Measurements from ENCODE around the gene HYAL1.
"Not testable (repeated sequence)": the region's sequence is repeated elsewhere in the genome, so short reads cannot be mapped to it uniquely, and the experiment has no call there.

The HYAL1 gene

DNA sequence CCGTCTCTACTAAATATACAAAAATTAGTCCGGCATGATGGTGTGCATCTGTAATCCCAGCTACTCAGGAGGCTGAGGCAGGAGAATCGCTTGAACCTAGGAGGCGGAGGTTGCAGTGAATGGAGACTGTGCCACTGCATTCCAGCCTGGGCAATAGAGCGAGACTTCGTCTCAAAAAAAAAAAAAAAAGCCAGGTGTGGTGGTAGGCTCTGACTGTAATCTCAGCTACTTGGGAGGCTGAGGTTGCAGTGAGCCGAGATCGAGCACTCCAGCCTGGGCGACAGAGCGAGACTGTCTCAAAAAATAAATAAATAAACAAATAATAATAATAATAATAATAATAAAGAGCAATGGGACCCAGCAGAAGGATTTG is 30.9 kb downstream of the HYAL1 start:
- not testable (repeated sequence) for DNase-seq

DNA sequence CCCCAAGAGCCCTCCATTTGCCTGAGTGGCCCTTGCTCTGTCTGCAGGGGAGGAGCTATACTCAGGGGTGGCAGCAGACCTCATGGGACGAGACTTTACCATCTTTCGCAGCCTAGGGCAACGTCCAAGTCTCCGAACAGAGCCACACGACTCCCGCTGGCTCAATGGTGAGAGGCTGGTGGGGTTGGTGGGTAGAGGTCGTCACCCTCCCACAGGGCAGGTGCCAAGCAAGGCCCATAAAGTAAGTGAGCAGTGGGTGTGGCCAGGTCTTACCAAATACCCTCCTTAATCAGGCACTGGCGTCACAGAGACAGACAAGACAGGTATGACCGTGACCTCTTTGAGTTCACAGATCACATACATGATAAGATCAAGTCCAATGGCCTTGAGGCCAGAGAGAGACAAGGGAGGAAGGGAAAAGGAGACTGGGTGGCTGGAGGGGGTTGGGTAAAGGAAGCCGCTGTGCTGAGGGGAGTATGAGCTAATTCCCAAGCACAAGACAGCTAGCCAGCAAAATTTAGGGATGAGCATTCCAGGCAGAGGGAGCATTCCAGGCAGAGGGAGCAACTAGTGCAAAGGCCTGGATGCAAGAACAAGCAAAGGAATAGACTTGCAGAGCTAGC is 31.9 kb downstream of the HYAL1 start:
- no peak for DNase-seq

DNA sequence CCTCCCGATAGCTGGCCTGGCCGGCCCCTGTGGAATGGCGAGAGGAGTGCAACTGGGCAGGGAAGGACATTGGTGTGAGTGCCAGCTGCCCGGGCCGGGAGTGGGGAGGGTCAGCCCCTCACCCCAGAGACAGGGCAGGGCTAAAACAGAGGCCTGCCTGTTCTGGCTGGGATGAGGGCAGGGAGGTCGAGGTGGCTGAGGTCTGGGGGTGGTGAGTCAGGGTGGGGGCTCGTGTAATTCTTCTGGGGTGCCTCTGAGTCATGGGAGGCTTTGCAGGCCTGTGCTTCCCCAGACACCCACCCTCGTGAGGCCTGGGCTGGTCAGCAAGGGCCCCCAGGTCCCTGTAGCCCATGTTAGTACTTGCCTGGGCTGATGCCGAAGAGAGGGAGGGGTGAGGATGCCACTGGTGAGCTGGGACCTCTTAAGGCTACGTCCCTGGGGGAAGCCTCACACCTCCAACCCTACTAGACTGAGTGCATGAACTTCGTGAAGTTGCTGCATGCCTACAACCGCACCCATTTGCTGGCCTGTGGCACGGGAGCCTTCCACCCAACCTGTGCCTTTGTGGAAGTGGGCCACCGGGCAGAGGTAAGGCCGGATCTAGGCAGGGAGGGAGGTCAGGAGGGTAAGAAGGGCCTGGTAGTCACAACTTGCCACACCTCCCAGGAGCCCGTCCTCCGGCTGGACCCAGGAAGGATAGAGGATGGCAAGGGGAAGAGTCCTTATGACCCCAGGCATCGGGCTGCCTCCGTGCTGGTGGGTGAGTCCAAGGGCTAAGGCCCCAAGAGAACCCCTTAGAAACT is 32.8 kb downstream of the HYAL1 start:
- DNase-seq, result no peak

DNA sequence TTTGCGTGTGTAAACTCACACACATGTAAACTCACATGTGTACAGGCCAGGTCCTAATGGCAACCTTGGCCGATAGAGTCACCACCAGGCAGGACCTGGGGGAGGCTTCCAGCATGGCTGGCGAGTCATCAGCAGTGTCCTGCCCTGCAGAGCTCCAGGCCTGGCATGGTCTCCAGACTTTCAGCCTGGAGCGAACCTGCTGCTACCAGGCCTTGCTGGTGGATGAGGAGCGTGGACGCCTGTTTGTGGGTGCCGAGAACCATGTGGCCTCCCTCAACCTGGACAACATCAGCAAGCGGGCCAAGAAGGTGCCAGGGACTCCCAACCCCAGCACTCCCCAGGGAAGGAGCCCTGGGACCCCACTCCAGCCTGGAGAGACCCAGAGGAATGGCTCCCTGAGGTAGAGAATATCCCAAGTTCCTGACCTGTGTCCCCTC is 33.4 kb downstream of the HYAL1 start:
- DNase-seq, result no peak

DNA sequence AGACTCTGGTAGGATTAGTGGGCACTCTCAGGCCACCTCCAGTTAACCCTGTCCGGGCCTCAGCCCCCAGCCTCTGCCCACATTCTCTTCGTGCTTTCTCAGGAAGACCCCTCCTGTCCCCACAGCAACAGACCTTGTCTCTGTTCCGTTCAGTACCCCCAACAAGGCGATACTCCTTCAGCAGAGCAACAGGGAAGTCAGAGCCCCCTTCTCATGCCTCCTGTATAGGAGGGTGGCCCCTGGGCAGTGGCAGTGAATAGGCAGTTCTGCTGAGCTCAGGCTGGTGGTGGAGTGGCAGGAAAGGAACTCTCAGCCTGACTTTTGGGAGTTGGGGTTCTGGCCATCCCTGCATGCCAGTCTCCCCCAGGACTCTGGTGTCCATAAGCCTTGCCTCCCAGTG is 33.9 kb downstream of the HYAL1 start:
- no peak for DNase-seq

DNA sequence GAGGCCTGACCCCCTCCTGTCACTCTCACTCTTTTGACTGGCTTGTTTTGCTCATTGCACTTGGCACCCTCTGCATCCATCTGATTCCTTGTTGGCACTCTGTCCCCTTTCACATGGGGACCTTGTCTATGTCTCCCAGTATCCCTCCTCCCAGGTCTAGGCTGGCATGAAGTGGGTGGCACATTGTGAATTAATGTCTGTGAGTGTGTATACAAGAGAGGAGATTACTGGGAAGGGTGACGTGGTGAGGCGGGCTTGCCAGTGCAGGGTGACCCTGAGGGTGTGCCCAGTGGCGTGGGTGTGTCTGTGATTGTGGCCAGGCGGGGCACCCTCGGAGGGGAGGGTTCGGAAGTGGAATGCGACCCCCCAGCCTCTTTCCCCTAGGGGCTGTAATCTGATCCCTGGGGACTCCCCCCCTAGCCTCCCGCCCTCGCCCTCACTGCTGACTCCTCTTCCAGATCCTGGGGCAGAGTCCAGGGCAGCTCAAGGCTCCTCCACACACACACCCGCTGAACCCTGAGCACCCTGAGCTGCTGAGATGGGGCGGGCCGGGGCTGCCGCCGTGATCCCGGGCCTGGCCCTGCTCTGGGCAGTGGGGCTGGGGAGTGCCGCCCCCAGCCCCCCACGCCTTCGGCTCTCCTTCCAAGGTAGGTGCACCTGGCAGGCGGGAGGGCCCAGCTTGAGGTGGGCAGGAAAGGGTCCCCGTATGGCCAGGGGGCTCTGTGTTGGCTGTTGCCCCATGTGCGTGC is 34.5 kb downstream of the HYAL1 start, which contains the start of gene SEMA3B:
Gene SEMA3B (plus strand): TSS at position 445 of the 749 bp plus-strand sequence. CDS start 94 bp downstream, at position 539.
- no peak for DNase-seq

DNA sequence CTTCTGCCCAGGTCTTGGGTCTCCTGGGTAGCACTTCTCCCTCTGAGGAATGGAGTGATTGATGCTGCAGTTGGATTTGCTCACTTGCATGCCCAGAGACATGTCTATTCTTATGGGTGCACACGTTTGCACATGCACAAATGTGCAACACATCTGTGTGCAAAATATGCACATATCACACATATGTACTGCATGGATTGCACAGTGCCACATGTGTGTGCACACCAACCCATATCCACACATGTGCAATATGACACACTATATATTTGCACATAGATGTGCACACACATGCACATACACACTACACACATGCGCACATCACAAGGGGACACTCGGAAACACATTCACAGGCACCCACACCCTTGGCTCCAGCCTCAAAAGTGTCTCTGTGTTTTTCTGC is 35.1 kb downstream of the HYAL1 start:
- no peak for DNase-seq

DNA sequence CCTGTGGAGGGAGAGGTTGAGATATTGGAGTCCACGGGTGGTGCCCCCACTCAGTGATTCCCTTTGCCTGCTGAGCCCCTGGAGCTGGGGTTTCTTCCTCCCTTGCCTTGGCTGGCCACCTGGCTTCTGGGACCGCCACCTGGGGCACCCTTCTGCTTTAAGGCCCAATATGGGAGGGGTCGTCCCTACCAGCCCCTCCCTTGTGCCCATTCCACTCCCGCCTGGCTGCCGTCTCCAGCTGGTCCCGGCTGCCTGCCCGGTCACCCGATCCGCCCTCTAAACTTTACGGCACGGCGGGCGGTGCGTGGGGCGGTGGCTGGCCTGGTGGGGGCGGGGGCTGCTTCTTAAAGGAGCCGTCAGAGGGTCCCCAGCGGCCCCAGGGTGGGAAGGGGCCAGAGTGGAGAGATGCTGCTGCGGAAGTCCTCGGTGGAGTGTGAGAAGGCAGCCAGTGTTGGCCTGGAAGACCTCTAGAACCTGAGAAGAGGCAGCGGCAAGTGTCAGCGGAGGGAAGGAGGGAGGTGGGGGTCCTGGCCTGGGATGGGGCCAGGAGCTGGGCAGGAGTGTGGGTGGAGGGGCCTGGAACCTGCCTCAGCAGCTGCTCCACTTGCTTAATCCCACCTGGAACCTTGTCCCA is 36.0 kb downstream of the HYAL1 start:
- no peak for DNase-seq

DNA sequence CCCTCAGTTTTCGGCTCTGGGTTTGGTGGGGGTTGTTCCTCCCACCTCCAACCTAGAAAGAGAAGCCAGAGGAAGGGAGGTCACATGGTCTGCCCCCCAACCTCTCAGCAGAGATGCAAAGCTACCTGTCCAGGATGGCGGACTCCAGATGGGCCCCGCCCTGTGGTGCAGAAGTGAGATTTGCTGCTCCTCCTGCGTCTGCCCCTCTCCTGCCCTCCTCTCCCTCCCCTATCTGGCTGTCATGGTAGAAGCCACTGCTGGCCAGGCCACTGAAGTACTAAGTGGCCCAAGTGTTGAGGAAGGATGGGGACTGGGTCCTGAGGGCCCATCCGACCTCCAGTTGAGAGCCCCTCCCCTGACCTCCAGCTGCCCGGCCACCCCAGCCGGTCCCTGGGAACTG is 36.5 kb downstream of the HYAL1 start:
- no peak for DNase-seq

DNA sequence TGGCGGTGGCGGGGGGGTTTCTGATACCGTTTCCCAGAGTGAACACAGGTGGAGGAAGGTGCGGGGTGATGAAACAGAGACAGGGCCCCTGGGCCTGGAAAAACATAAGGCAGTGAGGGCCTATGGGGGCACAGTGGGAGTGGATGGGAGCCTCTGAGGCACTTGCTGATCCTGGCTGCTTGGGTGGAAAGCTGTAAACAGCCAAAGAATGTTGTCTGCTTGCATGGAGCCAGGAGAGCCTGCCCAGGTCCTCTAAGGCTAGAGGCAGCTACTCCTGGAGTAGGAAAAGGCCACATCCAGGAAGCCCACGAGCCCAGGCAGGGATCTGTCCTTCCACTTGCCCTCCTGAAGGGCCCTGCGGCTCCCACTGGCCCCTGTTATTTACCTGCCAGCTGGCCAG is 37.4 kb downstream of the HYAL1 start:
- no peak for DNase-seq

DNA sequence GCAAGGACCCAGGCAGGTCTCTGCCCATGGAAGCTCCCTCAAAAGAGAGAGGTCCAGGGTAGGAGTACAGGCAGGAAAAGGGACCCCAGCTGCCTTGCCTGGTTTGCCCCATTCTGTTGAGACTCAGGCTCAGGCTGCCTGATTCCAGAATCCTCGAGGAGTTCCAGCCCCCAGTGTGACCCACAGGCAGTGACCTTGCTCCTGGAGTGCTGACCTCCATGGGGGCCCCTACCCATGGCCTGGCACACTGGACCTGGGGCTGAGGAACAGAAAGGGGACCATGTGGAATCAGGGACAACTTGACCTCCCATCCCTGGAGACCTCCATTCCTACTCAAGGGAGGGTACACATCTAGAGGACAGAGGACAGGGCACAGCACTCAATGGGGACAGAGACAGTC is 37.8 kb downstream of the HYAL1 start:
- no peak for DNase-seq

DNA sequence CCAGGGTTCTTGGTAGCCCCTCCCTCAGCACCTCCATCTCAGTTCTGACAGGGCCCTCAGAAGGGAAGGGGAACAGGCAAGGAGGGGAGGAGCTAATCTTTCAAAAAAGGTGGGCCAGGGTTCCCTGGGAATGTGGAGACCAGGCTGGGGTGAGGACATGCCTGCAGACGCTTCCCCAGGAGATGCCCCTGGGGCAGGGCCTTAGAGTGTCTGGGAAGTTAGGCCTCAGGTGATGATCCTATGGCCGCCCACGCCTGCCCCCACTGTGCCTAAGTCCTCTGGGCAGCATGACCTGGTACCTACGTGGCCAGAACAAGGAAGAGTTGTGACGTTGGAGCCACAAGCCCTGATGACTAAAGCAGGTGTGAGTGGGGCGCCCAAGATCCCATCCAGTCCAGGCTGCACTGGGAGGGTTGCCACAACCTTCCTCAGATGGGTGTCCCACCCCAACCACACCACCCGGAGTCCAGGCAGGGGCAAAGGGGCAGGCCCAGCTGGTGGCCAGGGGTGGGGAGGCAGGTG is 38.3 kb downstream of the HYAL1 start:
- DNase-seq, result no peak

DNA sequence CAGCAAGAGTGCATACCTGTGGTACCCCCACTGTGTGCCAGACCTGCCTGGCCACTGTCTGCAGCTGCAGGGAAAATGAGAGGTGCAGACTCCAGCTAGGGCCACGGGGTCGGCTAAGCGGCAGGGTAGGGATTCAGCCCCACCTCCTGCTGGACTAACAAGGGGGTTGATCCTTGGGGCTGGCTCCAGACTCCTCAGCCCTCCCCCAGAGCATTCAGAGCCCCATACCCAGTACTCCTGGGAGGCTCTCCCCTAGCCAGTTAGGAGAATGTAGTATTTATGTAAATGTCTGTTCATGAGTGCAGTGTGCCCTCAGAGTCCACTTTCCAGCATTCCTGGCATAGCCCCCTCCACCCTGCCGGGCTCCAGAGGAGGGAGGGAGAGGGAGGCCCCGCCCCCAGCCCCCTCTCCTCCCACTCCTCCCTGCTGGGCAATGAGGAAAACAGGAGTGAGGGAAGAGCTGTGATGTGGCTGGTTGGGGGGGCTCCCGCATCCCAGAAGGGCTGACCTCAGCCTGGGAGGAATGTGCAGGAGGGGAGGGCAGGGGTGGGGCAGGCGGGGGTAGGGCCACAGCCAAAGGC is 38.9 kb downstream of the HYAL1 start:
- no peak for DNase-seq

DNA sequence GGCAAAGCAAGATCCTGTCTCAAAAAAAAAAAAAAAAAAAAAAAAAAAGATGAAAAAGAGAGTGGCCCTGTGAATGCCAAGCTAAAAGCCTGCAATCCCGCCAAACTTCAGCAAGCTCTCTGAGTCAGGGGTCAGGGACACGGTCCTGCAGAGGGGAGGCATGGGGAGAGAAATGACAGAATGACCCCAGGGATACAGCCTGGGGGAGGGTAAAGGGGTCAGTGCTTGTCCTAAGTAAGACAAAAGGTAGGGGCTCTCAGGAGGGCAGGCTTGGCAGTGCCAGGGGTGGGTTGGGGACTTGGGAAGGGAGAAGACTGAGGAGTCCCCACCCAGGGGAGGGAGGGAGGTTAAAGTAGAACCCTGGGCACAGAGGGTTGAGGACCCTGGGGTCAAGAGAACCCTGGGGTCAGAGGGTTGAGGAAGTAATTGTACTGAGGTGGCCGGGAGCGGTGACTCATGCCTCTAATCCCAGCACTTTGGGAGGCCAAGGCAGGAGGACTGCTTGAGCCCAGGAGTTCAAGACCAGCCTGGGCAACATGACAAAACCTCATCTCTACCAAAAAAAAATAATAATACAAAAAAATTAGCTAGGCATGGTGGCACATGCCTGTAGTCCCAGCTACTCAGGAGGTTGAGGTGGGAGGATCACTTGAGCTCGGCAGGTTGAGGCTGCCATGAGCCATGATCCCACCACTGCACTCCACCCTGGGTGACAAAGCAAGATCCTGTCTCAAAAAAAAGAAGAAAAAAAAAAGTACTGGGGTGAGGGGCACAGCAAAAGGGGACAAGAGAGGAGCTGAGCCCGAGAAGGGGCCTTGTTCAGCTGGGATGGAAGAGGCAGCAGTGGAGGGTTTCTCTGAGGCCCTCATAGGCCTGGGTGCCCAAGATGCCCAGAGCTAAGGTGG is 39.6 kb downstream of the HYAL1 start:
- DNase-seq, result no peak

DNA sequence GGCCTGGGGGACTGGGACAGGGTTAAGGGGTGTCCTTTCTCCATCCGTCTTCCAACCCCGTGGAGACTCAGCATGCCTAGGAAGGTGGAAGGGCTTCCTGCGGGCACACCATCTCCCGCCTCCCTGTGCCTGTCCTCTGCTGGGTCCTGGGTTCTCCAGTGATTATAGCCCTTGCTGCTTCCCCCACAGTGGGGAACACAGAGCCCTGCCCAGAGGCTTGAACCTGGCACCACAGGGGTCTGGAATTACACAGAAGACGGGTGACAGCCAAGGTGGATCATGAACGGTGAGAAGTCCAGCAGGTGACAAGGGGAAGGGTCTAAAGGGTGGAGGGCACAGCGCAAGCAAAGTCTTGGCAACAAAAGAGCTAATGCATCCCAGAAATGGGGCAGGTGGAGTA is 40.6 kb downstream of the HYAL1 start:
- DNase-seq, result no peak

DNA sequence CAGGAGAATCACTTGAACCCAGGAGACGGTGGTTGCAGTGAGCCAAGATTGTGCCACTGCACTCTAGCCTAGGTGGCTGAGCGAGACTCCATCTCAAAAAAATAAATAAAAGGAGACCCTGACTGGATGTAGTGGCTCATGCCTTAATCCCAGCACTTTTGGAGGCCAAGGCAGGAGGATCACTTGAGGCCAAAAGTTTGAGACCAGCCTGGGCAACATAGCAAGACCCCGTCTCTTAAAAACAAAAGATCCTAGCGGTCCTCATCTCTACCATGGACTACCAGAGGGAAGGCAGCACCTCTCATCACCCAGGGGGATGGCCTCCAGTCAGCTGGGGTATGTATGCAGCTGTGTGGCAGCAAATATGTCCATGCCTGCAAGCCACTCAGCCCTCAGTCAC is 41.2 kb downstream of the HYAL1 start:
- DNase-seq, result not testable (repeated sequence)

DNA sequence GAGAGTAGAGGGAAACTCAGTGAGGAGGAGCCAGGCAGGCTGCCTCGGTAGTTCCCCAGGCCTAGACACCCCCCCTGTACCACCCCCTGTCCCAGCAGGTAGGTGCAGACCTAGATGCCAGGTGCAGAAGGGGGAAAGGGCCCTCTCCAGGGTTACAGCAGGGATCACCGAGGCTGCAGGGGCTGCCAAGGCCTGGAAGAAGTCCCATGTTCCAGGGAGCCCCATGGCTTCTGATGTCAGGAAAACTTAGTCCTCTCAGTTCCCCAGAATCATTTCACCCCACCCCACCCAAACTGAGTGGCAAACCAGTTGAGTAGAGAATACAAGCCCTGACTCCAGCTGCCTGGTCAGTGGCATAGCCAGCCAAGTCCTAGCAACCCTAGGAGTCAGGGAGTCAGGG is 41.9 kb downstream of the HYAL1 start:
- no peak for DNase-seq

DNA sequence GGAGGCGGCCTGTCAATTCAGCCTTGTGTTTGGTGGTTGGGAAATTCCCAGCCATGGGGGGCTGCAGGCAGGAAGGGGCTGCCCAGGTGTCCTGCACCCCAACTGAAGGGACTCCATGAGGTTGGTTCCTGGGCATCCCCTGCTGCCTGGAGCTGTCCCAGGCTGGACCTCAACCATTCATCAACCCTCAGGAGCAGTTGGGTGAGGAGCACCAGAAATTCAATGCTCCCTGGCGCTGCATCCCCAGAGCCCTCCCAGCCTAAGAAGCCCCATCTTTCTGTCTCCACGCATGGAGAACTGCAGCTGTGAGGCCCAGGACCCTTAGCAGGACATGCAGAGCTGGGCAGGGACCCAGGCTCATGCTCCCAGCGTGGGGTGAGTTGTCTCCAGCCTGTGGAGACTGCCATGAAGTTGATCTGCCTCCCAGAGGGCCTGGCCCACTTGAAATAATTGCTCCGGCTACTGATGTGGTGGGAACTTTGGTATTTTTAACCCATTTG is 42.4 kb downstream of the HYAL1 start:
- DNase-seq, result no peak

DNA sequence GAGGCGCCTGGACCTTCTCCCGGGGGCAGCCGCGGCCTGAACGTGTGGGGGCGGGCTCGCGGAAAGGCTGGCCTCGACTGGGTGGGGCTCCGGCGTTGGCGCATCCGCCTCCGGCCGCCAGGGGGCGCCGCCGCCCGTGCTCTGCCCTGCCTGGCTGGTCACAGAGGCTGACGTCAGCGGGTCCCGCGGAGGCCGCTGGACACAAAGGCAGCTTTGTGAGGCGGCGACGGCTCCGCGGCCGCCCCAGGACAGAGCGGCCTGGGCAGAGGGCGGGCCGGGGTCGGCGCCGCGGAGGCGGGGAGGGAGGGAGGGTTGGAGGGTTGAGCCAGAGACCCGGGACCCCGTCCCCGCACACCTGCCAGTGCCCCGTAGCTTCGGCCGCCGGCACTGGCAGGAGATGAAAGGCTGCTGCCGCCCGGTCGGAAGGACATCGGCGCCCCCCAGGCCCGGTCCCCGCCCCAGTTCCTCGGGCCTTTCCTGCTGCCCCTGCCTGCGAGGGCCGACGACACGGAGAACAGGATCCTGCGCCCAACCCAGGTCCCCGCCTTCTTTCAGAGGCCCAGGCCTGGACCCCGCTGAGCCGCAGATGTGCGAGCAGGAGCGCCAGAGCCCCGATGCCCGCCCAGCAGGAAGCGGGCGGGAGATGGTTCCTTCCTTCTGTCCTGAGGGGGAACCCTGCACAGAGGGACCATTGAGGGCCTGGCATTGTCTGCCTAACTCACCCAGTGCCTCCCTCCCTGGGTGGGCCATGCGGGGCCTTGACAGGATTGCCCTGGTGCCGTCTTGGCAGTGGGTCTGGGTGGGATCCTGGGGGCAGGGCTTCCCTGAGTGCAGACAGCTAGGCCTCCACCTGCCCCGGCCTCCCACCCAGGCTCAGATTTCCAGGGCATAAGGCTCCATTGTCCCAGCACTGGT is 43.1 kb downstream of the HYAL1 start:
- peak; percentile 87 for DNase-seq

DNA sequence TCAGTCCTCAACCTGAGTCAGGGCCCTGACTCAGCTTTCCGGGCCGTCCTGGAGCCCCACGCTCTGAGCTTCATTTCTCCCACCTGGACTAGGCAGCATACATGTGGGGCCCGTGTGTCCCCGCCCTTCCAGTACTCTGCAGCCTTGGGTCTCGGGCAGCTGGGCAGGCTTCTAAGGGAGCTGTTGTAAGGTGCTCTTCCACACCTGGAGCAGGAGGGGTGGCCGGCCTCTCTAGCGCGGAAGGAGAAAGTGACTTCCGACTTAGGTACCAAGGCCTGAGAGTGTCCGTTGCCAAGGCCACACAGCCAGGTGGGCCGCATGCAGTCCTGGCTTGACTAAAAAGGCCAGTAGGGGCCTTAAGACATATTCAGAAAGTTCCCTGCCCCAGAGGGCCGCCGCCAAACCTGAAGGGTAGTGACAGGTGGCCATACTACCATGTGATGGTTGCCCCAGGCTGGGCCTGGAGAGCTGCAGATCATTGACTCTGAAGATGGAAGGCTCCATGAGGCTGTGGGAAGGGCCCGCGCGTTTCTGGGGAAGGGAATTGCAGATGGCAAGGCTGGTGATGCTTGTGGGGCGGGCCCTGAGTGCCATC is 43.8 kb downstream of the HYAL1 start:
- no peak for DNase-seq

Data from CD4-positive, alpha-beta T cell treated with Interleukin-10 for 1 hour (primary cell).